Measurements from ENCODE around the gene RHBDL1.

GRCh38 chr16:711548-712320, 36.3 kb downstream of the RHBDL1 start:
- TF ChIP-seq POLR2AphosphoS5 (IDR thresholded peaks at IDR 0.05) (no peak), CTCF (IDR thresholded peaks at IDR 0.05) (peak; percentile 62 to 93 (median 88)), POLR2A (IDR thresholded peaks at IDR 0.05) (no peak)
